PC-9 (cell line): ENCODE measurements around the gene TRPV3. TPM values are rescaled to one million over a fixed set of nuclear protein-coding genes. Genes with fewer than 3 reads are reported as not detected.

ENCODE experiments used
- BruUV-seq: library from RNA; stranded (reverse); fragments of 400-500 nt; replicated peaks from 2 replicates; lab custom pipeline; 2021; lab: Mats Ljungman, UMichigan
- CTCF ChIA-PET: fragments of 300-600 bp; sonication (Branson Sonifier 250); formaldehyde crosslinking; loops from one replicate; lab custom pipeline; 2022; ENCODE audit warnings: antibody characterized with exemption; lab: Charles Lee
- POLR2A ChIA-PET: fragments of 300-600 bp; sonication (Branson Sonifier 250); formaldehyde crosslinking; loops from one replicate; lab custom pipeline; 2022; ENCODE audit warnings: antibody characterized with exemption; ENCODE audit not compliant: unreplicated experiment; lab: Charles Lee
- DNase-seq, 2 experiments: peaks; one replicate each; pipeline versions ENCODE4 v3.0.0 to v3.0.0-alpha.2; 2015 to 2022; ENCODE audit warnings: mixed read lengths in 1 of 2
- H2AFZ ChIP-seq: fragments of 200-600 bp; sonication (generic); 2 replicates; pipeline ENCODE4 v1.8.1; 2017; ENCODE audit warnings: antibody characterized with exemption
- H3F3A ChIP-seq: fragments of 200-600 bp; sonication (generic); 2 replicates; pipeline ENCODE4 v1.8.1; 2017; ENCODE audit warnings: antibody characterized with exemption, mild to moderate bottlenecking, low read depth; ENCODE audit not compliant: insufficient read depth
- H3K27ac ChIP-seq: fragments of 200-600 bp; sonication (generic); 2 replicates; pipeline ENCODE4 v1.6.1; 2016; ENCODE audit warnings: mixed run types
- H3K27me3 ChIP-seq: fragments of 200-600 bp; sonication (generic); 2 replicates; pipeline ENCODE4 v1.6.1; 2016; ENCODE audit warnings: low read depth, mixed run types; ENCODE audit not compliant: insufficient read depth
- H3K36me3 ChIP-seq: fragments of 200-600 bp; sonication (generic); 2 replicates; pipeline ENCODE4 v1.6.1; 2016; ENCODE audit warnings: low read depth, mixed run types
- H3K4me1 ChIP-seq: fragments of 200-600 bp; sonication (generic); replicated peaks from 2 replicates; pipeline ENCODE4 v1.6.1; 2016; ENCODE audit warnings: mixed run types; ENCODE audit not compliant: insufficient read depth
- H3K4me2 ChIP-seq: fragments of 200-600 bp; sonication (generic); 2 replicates; pipeline ENCODE4 v1.6.1; 2017; ENCODE audit warnings: mixed run types
- H3K4me3 ChIP-seq: fragments of 200-600 bp; sonication (generic); 2 replicates; pipeline ENCODE4 v1.6.1; 2016; ENCODE audit warnings: mixed run types
- H3K79me2 ChIP-seq: fragments of 200-600 bp; sonication (generic); 2 replicates; pipeline ENCODE4 v1.6.1; 2017; ENCODE audit warnings: low read depth, mixed run types
- H3K9me2 ChIP-seq: fragments of 200-600 bp; sonication (generic); 2 replicates; pipeline ENCODE4 v1.8.1; 2017; ENCODE audit warnings: mild to moderate bottlenecking; ENCODE audit not compliant: insufficient read depth
- H3K9me3 ChIP-seq: fragments of 200-600 bp; sonication (generic); 2 replicates; pipeline ENCODE4 v1.8.1; 2016; ENCODE audit warnings: low read depth; ENCODE audit not compliant: insufficient read depth
- H4K20me1 ChIP-seq: fragments of 200-600 bp; sonication (generic); 2 replicates; pipeline ENCODE4 v1.8.1; 2017; ENCODE audit not compliant: insufficient read depth
- CTCF ChIP-seq: fragments of 200-600 bp; sonication (generic); conservative IDR thresholded peaks from 2 replicates; pipeline ENCODE4 v1.6.1; 2017; ENCODE audit warnings: mixed run types, antibody characterized with exemption, mild to moderate bottlenecking, moderate library complexity
- EZH2 ChIP-seq: fragments of 200-600 bp; sonication (generic); IDR thresholded peaks from 2 replicates; pipeline ENCODE4 v1.8.0; 2017; ENCODE audit warnings: antibody characterized with exemption, low read depth
- intact Hi-C: fragments of 100-400 bp; cut with micrococcal nuclease; formaldehyde crosslinking; loops from one replicate; pipeline ENCODE4 v1.10.0; 2022; ENCODE audit not compliant: unreplicated experiment
- total RNA-seq: library from RNA; stranded (reverse); gene quantifications from 2 replicates; pipeline ENCODE4 v1.2.3, GENCODE V29; 2021

TRPV3 gene
- total RNA-seq, 1 experiment from 2014 or later: 1.9 TPM

GRCh38 chr17:3529817-3530741 is 27.5 kb downstream of the TRPV3 start:
- POLR2A ChIA-PET: no interaction called here
- no TSS peak for BruUV-seq

GRCh38 chr17:3528880-3529511 is 28.6 kb downstream of the TRPV3 start:
- H3K9me3 ChIP-seq: no peaks in the 10 kb centered on the region
- CTCF ChIA-PET: no interaction called here
- H4K20me1 ChIP-seq: no peaks in the 10 kb centered on the region
- no peak overlapping the region for H3K4me3 ChIP-seq
- BruUV-seq: no TSS peak
- no peaks in the 10 kb centered on the region for H3K36me3 ChIP-seq
- H3K27me3 ChIP-seq: no peaks in the 10 kb centered on the region
- no peaks in the 10 kb centered on the region for H3K79me2 ChIP-seq
- POLR2A ChIA-PET: no interaction called here
- H3K9me2 ChIP-seq: no peaks in the 10 kb centered on the region
- H3K27ac ChIP-seq: no peak overlapping the region
- DNase-seq: peak; percentile 58 to 62
- intact Hi-C loops: no loop called here
- no peak for TF ChIP-seq EZH2
- no peak for TF ChIP-seq CTCF
- peaks cover 6% of the 10 kb centered on the region; the same call in 1 of the 2 replicates for H3K4me1 ChIP-seq
- peak overlapping the region; percentile 42 for H3K4me2 ChIP-seq
- H3F3A ChIP-seq: no peaks in the 10 kb centered on the region
- H2AFZ ChIP-seq: no peak overlapping the region

More at GRCh38 chr17:3529817-3530741, 27.5 kb downstream of the TRPV3 start:
- CTCF ChIA-PET: no interaction called here
- no peak for DNase-seq
- Histone ChIP-seq H4K20me1 (no peaks in the 10 kb centered on the region), H3K27me3 (no peaks in the 10 kb centered on the region), H3K9me2 (no peaks in the 10 kb centered on the region), H3K79me2 (no peaks in the 10 kb centered on the region), H3K4me1 (peaks cover 6% of the 10 kb centered on the region; the same call in 1 of the 2 replicates), H3K4me3 (no peak overlapping the region), H3K36me3 (no peaks in the 10 kb centered on the region), H3K4me2 (no peak overlapping the region), H3K9me3 (no peaks in the 10 kb centered on the region), H3F3A (no peaks in the 10 kb centered on the region), H2AFZ (no peak overlapping the region), H3K27ac (no peak overlapping the region)
- intact Hi-C loops: no loop called here
- TF ChIP-seq CTCF (no peak), EZH2 (no peak)

- Histone ChIP-seq H3K27me3 (no peaks in the 10 kb centered on the region), H3K4me2 (no peak overlapping the region)
Observed at GRCh38 chr17:3528403-3528851, 29.2 kb downstream of the TRPV3 start.

More at GRCh38 chr17:3528403-3528851, 29.2 kb downstream of the TRPV3 start:
- H3K9me3 ChIP-seq: no peaks in the 10 kb centered on the region
- intact Hi-C loops: no loop called here
- no peak overlapping the region for H3K27ac ChIP-seq
- H3F3A ChIP-seq: no peaks in the 10 kb centered on the region
- no peak overlapping the region for H3K4me3 ChIP-seq
- H4K20me1 ChIP-seq: no peaks in the 10 kb centered on the region
- no peaks in the 10 kb centered on the region for H3K79me2 ChIP-seq
- TF ChIP-seq CTCF (no peak), EZH2 (no peak)
- no peak for DNase-seq
- ChIA-PET CTCF (no interaction called here), POLR2A (no interaction called here)
- no TSS peak for BruUV-seq
- no peaks in the 10 kb centered on the region for H3K36me3 ChIP-seq
- no peak overlapping the region for H2AFZ ChIP-seq
- no peaks in the 10 kb centered on the region for H3K9me2 ChIP-seq
- peaks cover 6% of the 10 kb centered on the region; the same call in 1 of the 2 replicates for H3K4me1 ChIP-seq
